Stimulated activated CD8-positive, alpha-beta memory T cell treated with anti-CD3 and anti-CD28 coated beads, Interleukin-15, amount 100 ng/mL, for 4 hours (primary cell): ENCODE results near the gene OR52E4.

Source experiments
- DNase-seq, 2 donors: peaks; one replicate each; pipeline ENCODE4 v3.0.0-alpha.2; 2020; ENCODE audit warnings: low read depth in 2 of 2

Gene OR52E4

DNA sequence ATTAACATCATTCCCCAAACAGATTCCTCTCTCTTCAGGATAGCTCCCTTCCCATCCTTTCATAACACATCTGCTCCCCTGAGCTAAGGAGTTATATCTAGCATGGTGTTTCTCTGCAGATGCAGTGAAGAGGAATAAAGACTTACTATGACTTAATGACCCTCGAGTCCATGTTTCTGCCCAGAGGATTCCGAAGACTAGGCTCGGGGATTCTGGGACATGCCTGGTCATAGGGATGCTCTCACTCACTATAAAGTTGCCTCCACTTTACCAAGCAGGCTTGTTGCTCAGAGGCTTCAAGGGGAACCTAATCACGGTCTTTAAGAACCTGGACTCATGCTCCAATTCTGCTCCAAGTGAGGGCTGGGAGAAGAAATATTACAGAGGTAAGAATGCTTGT lies at the start of gene OR52E4:
OR52E4 (plus strand) TSS at position 301 of the 400 bp plus-strand sequence. CDS start 3,664 bp downstream, outside the sequence.
- DNase-seq: no peak

DNA sequence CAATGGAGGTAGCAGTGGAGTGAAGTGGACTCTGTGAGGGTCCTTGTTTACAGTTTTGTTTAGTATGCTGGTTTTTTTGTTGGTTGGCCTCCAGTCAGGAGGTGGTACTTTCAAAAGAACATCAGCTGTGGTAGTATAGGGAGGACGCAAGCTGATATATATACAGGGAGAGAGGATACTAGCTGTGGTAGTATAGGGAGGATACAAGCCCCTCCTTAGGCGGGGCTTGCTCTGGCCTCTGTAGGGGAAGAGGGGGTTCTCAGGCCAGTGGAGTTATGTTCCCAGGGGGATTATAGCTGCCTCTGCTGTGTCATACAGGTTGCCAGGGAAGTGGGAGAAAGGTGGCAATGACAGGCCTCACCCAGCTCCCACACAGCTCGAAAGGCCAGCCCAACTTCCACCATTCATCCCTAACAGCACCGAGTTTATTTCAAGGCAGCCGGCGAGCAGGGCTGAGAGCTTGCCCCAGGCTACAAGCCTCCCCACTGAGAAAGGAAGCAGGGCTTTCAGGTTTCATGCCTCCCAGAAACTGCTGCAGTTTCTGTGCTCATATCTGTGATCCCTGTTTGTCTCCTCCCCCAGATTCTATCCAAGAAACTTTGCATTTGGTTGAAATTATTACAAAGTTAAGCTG lies 49.1 kb upstream of the OR52E4 start:
- no peak for DNase-seq

DNA sequence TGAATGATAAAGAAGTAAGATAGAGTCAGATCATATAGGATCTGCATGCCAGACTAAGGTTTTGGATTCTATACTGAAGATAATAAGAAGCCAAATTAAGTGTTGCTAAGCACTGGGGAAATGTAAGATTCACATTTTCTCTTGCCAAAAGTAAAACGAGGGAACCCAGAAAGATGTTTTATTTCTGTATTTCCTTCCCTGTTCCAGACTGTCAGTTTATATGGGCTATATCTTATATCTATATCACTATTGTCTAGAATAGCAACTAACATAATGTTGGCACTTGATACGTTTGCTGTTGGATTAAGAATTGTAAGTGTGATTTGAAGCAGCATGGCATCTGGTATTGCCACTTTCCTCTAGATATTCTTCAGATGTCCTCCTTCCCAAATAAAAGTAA lies 47.0 kb upstream of the OR52E4 start:
- DNase-seq: no peak

DNA sequence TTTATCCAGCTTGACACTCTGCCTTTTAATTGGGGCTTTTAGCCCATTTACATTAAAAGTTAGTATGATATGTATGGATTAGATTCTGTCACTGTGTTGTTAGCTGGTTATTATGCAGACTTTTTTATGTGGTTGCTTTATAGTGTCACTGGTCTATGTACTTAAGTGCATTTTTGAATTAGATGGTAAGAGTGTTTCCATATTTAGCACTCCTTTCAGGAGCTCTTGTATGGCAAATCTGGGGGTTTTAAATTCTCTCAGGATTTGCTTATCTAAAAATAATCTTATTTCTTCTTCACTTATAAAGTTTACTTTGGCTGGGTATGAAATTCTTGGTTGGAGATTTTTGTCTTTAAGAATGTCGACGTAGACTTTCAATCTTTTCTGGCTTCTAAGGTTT lies 42.7 kb upstream of the OR52E4 start:
- no peak for DNase-seq

DNA sequence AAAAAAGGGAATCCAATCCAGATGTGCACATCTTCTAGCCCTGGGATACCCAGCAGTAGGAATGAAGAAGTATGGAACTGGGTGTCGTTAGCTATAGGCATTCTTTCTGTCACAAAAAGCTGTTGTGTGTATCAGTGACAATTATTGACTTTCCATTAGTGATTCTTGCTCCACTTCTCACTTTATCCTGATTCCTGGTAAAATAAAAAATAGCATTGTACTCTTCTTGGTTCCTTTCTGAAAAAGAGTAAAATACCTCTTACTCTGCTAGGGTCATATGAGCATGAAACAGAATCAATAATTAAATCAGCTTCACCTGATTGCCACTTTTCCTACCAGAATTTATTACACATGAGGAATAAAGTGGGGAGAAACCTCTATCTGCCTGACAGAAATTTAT lies 38.6 kb upstream of the OR52E4 start, which contains the start of gene OR52E6:
OR52E6 (minus strand) TSS at position 101 of the 400 bp plus-strand sequence; CDS start at position 101, 0 bp downstream.
- no peak for DNase-seq

DNA sequence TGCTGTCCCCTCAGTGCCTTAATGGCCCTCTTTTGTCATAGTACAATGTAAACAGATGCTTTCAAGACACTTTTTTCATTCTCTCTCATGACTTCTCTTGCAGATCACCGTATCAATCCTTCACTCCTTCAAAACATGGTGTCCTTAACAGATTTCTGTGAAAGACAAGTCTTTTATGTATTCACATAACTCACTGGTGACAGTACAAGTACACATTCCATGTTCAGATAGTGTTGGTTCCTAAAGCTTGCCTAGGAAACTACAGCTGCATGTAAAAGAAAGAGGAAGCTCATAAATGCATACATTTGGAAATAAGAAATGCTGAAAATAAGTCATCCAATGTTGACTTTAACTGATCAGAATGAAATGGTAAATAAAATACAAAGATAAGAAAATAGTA lies 33.7 kb upstream of the OR52E4 start:
- DNase-seq: no peak

DNA sequence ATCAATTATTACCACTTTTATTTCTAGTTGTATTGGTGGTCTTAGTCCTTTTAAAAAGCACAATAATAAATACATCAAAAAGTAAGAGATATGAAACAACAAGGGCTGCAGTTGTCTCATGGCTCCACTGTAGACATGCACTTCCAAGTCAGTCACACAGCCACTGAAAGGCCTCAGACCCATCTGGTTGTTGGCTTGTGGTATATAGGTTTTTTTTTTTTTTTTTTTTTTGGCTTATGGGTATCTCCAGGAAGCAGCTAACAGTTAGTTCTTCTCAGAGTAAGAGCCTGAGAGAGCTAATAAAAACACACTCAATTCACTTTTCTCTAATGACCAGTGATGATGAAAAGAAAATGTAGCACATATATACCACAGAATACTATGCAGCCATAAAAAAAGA lies 32.7 kb upstream of the OR52E4 start:
- DNase-seq: no peak

DNA sequence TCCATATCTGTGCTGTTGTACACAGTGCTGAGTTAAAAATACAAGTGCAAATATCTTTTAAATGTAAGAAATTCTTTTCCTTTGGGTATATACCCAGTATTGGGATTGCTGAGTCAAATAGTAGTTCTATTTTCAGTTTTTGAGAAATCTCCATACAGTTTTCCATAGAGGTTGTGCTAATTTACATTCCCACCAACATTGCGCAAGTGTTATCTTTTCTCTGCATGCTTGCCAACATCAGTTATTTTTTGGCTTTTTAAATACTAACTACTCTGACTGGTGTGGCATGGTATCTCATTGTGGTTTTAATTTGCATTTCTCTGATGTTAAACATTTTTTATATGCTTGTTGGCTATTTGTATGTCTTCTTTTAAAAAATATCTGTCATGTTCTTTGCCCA lies 29.4 kb upstream of the OR52E4 start:
- DNase-seq: no peak

DNA sequence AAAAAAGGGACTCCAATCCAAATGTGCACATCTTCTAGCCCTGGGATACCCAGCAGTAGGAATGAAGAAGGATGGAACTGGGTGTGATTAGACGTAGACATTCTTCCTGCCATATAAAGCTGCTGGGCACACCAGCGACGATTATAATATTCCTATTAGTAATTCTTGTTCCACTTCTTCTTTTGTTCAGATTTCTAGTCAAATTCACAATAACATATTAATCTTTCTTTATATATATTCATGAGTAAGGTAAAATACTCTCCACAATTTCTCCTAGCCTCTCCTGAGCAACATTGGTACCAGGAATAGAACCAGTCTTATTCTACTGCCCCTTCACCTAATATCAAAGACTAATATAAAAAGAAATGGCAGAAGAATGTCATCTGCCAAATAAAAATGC lies 22.8 kb upstream of the OR52E4 start, which contains the start of gene OR52E8:
OR52E8 (minus strand) TSS at position 101 of the 400 bp plus-strand sequence; CDS start at position 101, 0 bp downstream.
- no peak for DNase-seq

DNA sequence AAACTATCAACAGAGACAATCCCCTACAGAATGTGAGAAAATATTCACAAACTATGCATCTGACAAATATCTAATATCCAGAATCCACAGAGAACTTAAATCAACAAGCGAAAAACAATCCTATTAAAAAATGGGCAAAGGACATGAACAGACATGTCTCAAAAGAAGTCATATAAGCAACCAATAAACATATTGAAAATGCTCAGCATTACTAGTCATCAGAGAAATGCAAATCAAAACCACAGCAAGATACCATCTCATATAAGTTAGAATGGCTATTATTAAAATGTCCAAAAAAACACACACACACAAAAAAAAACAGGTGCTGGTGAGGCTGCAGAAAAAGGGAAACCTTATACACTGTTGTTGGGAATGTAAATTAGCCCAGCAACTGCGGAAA lies 14.6 kb upstream of the OR52E4 start:
- DNase-seq: no peak

DNA sequence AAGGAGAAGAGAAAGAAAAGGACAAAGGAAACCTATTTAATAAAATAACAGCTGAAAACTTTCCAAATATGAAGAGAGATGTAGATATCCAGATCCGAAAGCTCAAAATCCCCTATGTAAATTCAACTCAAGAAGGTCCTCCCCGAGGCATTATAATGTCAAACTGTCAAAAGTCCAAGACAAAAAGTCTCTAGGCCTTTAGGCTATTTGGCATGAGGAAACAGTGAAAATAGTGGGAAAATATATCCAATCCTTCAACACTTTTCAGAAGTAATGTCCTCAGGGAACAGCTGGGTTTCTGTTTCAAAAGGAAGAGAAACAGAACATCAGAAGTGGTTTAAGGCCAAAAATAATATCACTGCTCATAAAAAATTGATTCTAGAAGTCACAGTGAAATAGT lies 1.9 kb upstream of the OR52E4 start:
- no peak for DNase-seq

DNA sequence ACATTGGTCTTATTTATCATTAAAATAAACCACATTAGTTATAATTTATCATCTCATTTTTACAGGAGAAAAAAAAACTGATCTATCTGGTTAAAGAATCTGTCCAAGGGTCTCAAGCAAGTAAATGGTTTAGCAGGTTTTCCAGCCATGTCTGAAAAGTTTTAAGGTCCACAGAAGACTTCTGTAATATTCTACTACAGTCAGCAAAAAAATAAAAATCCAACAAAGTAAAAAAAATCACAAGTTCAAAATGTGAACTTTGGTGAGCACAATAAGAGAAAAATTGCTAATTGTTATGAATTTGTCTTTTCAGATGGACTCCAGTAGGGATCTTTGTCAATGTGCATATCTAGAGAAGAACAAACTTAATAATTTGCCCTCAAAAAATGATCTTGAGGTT lies 1.3 kb downstream of the OR52E4 start:
- DNase-seq: no peak

DNA sequence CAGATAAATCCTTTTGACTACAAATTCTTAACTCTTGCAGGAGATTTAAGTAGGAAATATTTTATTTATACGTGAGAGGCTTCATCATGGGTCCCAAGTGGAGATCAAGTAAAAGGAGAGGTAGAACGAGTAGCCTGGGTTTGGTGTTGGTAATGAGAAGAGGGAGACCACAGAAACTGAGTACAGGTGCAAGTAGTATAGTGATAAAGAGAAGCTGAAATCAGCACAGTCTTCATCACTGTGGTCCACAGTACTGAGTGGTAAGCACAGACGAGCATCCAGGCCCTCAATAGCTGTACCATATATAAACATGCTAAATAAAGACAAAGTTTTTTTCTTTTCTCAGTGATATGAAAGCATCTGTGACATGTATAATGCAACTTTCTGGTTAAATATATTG lies 6.7 kb downstream of the OR52E4 start:
- DNase-seq: no peak

DNA sequence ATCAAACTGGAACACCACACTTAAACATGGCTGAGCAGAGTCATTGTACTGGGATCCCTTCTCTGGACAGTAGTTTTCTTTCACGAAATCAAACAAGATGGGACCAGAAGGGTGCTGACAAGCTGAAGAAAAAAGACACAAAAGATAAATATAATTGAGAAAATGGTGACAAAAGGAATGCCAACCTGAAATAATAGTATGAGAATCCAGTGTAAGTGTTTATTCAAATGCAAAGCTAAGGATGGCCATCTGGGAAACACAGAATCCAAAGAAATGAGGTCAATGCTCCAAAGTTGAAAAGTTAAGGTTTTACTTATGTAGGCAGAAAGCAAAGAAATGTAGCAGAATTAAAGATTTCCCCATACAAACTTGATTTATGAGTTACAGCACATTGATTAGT lies 7.2 kb downstream of the OR52E4 start:
- DNase-seq: no peak

DNA sequence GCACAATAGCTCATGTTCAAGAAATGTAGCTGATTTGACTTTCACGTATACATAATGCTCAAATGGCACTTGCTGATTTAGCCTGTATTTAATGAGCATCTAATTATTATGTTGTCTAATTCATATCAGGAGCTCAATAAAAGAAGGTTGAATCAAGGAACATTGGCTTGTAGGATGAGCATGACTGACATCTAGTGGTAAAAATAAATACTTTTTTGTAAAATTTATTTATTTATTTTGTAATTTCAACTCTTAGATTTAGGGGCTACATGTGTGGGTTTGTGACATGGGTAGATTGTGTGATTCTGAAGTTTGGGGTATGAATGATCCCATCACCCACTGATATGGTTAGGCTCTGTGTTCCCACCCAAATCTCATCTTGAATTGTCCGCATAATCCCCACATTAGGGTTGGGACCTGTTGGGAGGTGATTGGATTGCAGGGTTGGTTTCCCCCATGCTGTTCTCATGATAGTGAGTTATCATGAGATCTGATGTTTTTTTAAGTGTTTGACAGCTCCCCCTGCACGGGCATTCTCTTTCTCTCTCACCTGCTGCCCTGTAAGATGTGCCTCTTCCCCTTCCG lies 10.9 kb downstream of the OR52E4 start:
- no peak for DNase-seq

DNA sequence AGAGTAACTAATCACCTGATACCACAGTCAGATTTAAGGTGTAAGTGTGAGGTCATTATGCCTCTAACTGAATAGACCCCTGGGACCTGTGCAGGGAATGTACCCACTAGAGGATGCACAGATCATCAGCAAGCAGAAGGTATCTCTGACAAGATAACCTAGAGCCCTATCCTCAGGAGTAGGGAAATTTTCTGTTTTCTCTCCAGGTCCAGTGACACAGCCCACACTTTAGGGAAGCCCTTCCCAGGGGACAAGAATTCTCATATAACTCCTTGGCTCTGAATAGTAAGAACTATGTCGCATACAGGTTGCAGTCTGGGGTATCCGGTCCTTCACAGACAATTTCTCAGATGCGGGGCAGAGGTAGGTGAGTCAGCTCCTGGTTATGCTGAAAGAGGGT lies 12.5 kb downstream of the OR52E4 start, which contains the start of gene OR52E5:
OR52E5 (plus strand) TSS at position 301 of the 400 bp plus-strand sequence. CDS start 7,569 bp downstream, outside the sequence.
- DNase-seq: no peak

DNA sequence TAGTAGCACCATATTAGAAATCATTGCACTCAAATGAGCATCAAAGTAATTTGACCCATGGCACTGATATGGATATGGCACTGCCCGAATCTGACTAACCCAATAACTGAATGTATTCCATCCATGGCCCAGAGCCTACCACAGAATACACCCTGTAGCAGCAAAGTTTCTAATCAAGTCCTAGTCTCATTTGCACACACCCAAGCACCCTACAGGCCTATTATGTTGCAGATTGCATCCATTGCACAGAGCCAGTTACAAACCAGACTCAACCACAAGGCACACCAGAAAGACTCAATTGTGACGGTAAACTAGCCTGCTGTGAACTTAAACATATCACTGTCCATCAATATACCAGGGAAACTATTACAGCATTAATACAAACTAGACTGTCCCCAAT lies 19.1 kb downstream of the OR52E4 start:
- DNase-seq: no peak

DNA sequence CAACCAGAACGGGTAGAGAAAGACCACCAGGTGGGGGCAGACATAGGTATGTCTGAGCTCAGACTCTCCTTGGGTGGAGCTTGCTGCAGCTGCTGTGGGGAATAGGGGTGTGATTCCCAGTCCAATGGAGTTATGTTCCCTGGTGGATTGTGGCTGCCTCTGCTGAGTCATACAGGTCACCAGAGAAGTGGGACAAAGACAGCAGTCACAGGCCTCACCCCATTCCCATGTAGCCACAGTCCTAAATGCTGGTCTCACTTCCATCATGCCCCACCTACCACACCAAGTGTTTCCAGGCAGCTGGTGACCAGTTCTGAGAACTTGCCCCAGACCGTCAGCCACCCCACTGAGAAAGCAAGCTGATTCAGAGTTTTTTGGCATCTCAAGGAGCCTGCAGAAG lies 30.1 kb downstream of the OR52E4 start:
- no peak for DNase-seq

DNA sequence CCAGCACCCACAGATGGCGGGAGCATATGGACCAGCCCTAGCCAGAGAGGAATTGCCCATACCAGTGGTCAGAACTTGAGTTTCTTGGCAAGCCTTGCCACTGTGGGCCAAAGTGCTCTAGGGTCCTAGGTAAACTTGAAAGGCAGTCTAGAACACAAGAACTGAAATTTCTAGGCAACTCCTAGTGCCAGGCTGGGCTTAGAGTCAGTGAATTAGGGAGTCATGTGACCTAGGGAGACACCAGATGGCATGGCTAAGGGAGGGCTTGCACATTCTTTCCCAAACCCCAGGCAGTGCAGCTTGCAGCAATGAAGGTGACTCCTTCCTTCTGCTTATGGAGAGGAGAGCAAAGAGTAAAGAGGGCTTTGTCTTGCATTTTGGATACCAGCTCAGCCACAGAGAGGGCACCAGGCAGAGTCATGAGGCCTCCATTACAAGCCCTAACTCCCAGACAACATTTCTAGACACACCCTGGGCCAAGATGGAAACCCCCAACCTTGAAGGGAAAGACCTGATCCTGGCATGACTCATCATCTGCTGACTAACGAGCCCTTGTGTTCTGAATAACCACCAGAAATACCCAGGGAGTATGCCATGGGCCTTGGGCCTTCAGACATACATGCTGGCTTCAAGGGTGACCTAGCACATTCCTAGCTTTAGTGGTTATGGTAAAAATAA lies 42.5 kb downstream of the OR52E4 start:
- no peak for DNase-seq

DNA sequence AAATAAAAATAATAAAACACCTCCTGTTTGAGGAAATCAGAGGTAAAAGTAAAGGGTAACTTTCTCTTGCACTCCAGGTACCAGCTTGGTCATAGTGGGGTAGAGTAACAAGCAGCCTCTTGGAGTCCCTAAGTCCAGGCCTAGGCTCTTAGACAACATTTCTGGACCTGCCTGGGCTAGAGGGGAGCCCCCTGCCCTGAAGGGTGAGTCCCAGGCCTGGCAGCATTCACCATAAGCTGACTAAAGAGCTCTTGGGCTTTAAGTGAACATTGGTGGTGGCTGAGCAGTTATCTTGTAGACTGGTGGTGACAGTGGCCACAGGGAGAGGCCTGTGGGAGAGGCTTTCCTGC lies 43.0 kb downstream of the OR52E4 start:
- no peak for DNase-seq

DNA sequence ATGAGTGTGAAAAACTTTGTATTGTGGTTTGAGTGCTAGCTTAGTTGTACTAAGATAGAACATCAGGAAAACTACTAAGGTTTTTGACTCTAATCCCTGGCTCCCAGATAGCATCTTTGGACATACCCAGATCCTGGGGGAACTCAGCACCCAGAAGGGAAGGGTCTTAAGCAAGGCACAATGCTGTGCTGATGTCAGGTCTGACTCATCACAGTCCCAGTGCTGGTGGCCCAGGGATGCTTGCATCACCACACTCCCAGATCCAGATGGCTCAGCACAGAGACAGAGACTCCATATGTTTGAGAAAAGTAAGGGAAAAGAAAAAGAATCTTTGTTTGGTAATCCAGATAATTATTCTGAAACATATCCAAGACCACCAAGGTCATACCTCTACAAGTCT lies 43.4 kb downstream of the OR52E4 start:
- DNase-seq: no peak

DNA sequence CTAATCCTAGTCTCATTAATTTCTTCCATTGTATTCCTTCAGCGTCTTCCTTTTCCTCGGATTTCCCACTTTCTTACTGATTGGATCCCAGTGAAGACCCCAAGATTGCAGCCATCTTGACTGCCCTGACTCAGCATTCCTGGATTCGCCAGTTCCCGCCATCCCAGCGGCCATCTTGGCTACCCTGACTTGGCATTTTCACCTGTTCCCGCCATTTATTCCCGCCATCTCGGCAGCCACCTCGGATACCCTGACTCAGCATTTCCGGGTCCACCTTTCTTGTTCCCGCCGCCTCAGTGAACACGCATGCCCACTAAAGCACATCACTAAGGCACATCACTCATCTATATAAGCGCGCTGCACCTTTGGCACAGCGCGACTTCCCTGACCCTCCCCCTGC lies 47.8 kb downstream of the OR52E4 start:
- DNase-seq: no peak

DNA sequence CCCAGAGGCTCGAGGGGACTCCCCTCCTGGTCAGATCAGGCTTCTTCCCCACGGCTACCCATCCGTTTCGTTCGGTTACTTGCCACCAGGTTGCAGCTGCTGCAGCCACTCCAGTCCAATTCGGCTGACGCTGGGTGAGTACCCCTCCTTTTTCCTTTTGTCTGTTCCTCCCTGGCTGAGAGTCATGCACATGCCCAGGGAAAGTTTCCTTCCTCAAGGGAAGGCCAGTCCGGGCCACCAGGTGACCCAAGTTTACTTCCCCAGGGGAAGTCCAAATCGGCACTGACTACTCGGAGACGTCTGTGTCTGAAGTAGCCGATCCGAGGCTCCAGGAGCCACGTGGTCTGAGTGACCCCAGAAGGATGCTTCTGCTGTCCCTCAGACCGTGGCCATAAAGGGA lies 48.4 kb downstream of the OR52E4 start:
- no peak for DNase-seq
